GM12874 (cell line): ENCODE data around the gene PEAK1.

Experiments
- TF ChIP-seq, protein P1 (sequence below): IDR thresholded peaks from 2 replicates; pipeline ENCODE4 v1.5.1; 2011; ENCODE audit warnings: low read depth, mild to moderate bottlenecking, control low read depth, low read length, moderate library complexity; ENCODE audit not compliant: insufficient read depth

The PEAK1 gene

DNA sequence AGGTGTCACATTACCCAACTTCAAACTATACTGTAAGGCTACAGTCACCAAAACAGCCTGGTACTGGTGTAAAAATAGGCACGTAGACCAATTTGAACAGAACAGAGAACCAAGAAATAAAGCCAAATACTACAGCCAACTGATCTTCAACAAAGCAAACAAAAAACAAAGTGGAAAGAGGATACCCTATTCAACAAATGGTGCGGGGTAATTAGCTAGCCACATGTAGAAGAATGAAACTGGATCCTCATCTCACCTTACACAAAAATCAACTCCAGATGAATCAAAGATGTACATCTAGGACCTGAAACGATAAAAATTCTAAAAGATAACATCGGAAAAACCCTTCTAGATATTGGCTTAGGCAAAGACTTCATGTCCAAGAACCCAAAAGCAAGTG, 13.1 kb downstream of the PEAK1 start:
- TF ChIP-seq, protein P1, sequence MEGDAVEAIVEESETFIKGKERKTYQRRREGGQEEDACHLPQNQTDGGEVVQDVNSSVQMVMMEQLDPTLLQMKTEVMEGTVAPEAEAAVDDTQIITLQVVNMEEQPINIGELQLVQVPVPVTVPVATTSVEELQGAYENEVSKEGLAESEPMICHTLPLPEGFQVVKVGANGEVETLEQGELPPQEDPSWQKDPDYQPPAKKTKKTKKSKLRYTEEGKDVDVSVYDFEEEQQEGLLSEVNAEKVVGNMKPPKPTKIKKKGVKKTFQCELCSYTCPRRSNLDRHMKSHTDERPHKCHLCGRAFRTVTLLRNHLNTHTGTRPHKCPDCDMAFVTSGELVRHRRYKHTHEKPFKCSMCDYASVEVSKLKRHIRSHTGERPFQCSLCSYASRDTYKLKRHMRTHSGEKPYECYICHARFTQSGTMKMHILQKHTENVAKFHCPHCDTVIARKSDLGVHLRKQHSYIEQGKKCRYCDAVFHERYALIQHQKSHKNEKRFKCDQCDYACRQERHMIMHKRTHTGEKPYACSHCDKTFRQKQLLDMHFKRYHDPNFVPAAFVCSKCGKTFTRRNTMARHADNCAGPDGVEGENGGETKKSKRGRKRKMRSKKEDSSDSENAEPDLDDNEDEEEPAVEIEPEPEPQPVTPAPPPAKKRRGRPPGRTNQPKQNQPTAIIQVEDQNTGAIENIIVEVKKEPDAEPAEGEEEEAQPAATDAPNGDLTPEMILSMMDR, result no peak

DNA sequence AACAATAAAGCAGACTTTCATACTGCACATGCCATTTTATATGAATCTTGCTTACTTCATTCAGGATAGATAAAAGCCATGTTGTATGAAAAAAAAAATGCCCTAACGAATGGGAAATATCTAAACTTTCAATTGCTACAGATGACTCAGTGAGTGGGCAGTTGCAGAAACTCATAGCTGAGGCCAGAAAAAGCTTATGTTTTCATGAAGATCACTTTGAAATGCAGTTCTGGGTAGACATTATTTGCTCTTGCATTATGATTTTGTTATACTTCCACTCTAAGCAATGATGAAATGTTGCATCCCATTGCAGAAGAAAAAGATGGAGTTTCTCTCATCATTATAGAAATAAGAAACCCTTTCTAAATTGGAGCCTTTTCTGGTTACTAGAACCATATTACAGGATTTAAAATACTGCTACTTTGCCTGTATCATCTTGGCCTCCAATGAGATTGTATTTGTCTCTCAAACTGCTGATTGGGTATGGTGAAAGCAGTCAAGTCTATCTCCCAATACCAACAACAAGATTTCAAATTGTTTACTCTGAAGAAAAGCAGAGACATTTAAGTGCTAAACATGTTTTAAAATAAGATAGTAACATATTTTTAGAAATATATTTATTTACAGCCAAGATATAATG, 17.0 kb downstream of the PEAK1 start:
- TF ChIP-seq, protein P1, result no peak

DNA sequence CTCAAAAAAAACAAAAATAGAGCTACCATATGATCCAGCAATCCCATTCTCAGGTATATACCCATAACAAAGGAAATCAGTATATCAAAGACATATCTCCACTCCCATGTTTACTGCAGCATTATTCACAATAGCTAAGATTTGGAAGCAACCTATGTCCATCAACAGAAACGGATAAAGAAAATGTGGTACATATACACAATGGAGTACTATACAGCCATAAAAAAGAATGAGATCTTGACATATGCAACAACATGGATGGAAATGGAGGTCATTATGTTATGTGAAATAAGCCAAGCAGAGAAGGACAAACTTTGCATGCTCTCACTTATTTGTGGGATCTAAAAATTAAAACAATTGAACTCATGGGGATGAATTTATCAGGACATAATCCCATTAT, 19.6 kb downstream of the PEAK1 start:
- TF ChIP-seq, protein P1, result no peak

DNA sequence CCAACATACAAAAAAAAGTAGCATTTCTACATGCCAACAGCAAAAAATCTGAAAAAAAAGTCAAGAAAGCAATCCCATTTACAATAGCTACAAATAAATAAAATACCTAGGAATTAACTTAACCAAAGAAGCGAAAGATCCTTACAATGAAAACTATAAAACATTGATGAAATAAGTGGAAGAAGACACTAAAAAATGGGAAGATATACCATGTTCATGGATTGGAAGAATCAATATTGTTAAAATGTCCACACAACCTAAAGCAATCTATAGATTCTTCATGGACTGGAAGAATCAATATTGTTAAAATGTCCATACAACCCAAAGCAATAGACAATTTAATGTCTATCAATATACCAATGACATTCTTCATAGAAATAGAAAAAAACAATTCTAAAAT, 21.0 kb downstream of the PEAK1 start:
- TF ChIP-seq, protein P1, result no peak

DNA sequence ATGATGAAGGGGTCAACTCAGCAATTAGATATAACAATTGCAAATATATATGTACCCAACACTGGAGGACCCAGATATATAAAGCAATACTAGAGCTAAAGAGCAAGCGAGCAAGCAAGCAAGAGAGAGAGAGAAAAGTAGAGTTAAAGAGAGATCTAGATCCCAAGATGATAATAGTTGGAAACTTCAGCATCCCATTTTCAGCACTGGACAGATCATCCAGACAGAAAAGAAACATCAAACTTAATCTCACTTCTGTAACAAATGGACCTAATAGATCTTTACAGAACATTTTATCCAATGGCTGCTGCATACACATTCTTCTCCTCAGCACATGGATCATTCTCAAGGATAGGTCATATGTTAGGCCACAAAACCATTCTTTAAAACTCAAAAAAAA, 23.2 kb downstream of the PEAK1 start:
- TF ChIP-seq, protein P1, result no peak

DNA sequence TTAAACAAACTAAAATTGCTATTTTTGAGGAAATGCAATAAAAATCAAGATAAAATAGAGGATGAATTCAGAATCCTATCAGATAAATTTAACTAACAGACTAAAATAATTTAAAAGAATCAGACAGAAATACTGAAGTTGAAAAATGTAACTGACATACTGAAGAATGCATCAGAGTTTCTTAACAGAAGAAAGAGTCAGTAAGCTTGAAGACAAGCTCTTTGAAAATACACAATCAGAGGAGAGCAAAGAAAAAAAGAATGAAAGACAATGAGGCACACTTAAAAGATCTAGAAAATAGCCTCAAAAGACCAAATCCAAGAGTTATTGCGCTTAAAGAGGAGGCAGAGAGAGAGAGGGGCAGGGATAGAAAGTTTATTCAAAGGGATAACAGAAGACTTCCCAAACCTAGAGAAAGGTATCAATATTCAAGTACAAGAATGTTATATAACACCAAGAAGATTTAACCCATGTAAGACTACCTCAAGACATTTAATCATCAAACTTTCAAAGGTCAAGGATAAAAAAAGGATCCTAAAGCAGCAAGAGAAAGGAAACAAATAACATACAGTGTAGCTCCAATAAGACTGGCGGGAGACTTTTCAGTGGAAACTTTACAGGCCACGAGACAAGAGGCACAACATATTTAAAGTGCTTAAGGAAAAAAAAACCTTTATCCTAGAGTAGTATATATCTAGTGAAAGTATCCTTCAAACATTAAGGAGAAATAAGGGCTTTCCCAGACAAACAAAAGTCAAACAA, 24.7 kb downstream of the PEAK1 start:
- TF ChIP-seq, protein P1, result no peak

DNA sequence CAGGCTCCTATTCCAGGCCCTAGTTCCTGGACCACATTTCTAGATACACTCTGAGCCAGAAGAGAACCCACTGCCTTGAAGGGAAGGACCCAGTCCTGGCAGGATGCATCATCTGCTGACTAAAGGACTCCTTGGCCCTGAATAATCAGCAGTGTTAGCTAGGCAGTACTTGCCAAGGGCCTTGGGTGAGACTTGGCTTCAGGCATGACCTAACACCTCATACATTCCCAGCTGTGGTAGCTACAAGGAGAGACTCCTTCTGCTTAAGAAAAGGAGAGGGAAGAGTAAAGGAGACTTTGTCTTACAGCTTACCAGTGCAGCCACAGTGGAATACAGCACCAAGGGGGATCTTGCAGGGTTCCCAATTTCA, 26.4 kb downstream of the PEAK1 start:
- TF ChIP-seq, protein P1, result no peak
